Keratinocyte (primary cell): ENCODE measurements around the gene TCF21. TPM values are rescaled to one million over a fixed set of nuclear protein-coding genes. Genes with fewer than 3 reads are reported as not detected.

Experiments
- DNase-seq: peaks from one replicate; pipeline ENCODE4 v3.0.0-alpha.2; 2011; ENCODE audit warnings: low read depth, missing footprints, low spot score
- FAIRE-seq: peaks from 2 replicates; lab custom pipeline; 2011; peaks lifted over from hg19 to GRCh38; lab: Jason Lieb, UNC
- H2AFZ ChIP-seq: 2 replicates; pipeline ENCODE4 v1.6.0; 2012; ENCODE audit warnings: low read length, control low read depth, inconsistent platforms; ENCODE audit not compliant: control insufficient read depth
- H3K27ac ChIP-seq: 2 replicates; pipeline ENCODE4 v1.5.1; 2011; ENCODE audit warnings: low read length; ENCODE audit not compliant: control insufficient read depth, insufficient read depth
- H3K27me3 ChIP-seq: 3 replicates; pipeline ENCODE4 v1.6.0; 2011; ENCODE audit warnings: low read length; ENCODE audit not compliant: control insufficient read depth, insufficient read depth; ENCODE audit errors: extremely low read depth
- H3K36me3 ChIP-seq, 2 experiments: 2 replicates in 1 of 2; 3 replicates in 1 of 2; pipeline ENCODE4 v1.5.1; 2011; ENCODE audit warnings: low read length in 2 of 2, mild to moderate bottlenecking in 1 of 2; ENCODE audit not compliant: control insufficient read depth in 2 of 2, insufficient read depth in 2 of 2; ENCODE audit errors: extremely low read depth in 1 of 2
- H3K4me1 ChIP-seq: 3 replicates; pipeline ENCODE4 v1.5.1; 2011; ENCODE audit warnings: low read length; ENCODE audit not compliant: control insufficient read depth, insufficient read depth; ENCODE audit errors: extremely low read depth
- H3K4me2 ChIP-seq: 3 replicates; pipeline ENCODE4 v1.6.0; 2011; ENCODE audit warnings: low read depth, low read length; ENCODE audit not compliant: control insufficient read depth, insufficient read depth; ENCODE audit errors: extremely low read depth
- H3K4me3 ChIP-seq, 3 experiments: fragments of 200-600 bp in 1 of 3; sonication (generic) in 1 of 3; 2 replicates in 2 of 3; 3 replicates in 1 of 3; pipeline ENCODE4 v1.5.1; 2011 to 2016; ENCODE audit warnings: low read length in 3 of 3, mild to moderate bottlenecking in 3 of 3, control low read depth in 2 of 3, inconsistent platforms in 1 of 3, low read depth in 1 of 3, mixed read lengths in 1 of 3, mixed run types in 1 of 3, moderate library complexity in 1 of 3; ENCODE audit not compliant: control insufficient read depth in 2 of 3, insufficient read depth in 2 of 3; ENCODE audit errors: extremely low read depth in 1 of 3
- H3K79me2 ChIP-seq: 2 replicates; pipeline ENCODE4 v1.6.0; 2012; ENCODE audit warnings: low read length; ENCODE audit not compliant: control insufficient read depth, insufficient read depth
- H3K9ac ChIP-seq: 3 replicates; pipeline ENCODE4 v1.6.0; 2011; ENCODE audit warnings: low read length; ENCODE audit not compliant: control insufficient read depth, insufficient read depth; ENCODE audit errors: extremely low read depth
- H3K9me1 ChIP-seq: 3 replicates; pipeline ENCODE4 v1.6.0; 2011; ENCODE audit warnings: low read length; ENCODE audit not compliant: control insufficient read depth, insufficient read depth; ENCODE audit errors: extremely low read depth
- H3K9me3 ChIP-seq: 2 replicates; pipeline ENCODE4 v1.5.1; 2012; ENCODE audit warnings: low read depth, low read length; ENCODE audit not compliant: control insufficient read depth
- H4K20me1 ChIP-seq: 3 replicates; pipeline ENCODE4 v1.6.0; 2011; ENCODE audit warnings: low read length; ENCODE audit not compliant: control insufficient read depth, insufficient read depth; ENCODE audit errors: extremely low read depth
- EZH2 ChIP-seq: IDR thresholded peaks from one replicate; pipeline ENCODE4 v1.6.1; 2012; ENCODE audit warnings: inconsistent platforms, mild to moderate bottlenecking, low read length, moderate library complexity
- dilution Hi-C: fragments of 300-500 bp; cut with MboI; formaldehyde crosslinking; loops from one replicate; pipeline ENCODE4 v1.7.0; 2020; ENCODE audit warnings: low sequenced_read_pairs; ENCODE audit not compliant: extremely low pct_ligation_motif_present
- polyA plus RNA-seq, 5 experiments: library from polyadenylated mRNA; depleted of rRNA in 3 of 5; stranded (reverse) in 3 of 5; stranded (forward) in 1 of 5; unstranded in 1 of 5; fragments of >200 nt; gene quantifications; 1 replicate in 1 of 5; 2 replicates in 3 of 5; 3 replicates in 1 of 5; pipeline versions ENCODE4 v1.2.1 to v1.2.3, GENCODE V29; 2011 to 2012; ENCODE audit warnings: missing spikeins in 2 of 5, low read depth in 1 of 5, low replicate concordance in 1 of 5
- TF ChIP-seq, protein P1 (sequence below), 3 experiments: IDR thresholded peaks in 1 of 3; conservative IDR thresholded peaks in 1 of 3; optimal IDR thresholded peaks in 1 of 3; 2 replicates in 2 of 3; 3 replicates in 1 of 3; pipeline versions ENCODE3 to v1.5.1; 2011; ENCODE audit warnings: low read length in 3 of 3, mild to moderate bottlenecking in 3 of 3, moderate library complexity in 2 of 3, control low read depth in 1 of 3, inconsistent platforms in 1 of 3; ENCODE audit not compliant: insufficient read depth in 2 of 3; ENCODE audit errors: extremely low read depth in 1 of 3

Gene TCF21
- polyA plus RNA-seq, 1 donor (not counting 4 experiments of a cell fraction or from before 2014, with no cell fraction given), result not detected

DNA sequence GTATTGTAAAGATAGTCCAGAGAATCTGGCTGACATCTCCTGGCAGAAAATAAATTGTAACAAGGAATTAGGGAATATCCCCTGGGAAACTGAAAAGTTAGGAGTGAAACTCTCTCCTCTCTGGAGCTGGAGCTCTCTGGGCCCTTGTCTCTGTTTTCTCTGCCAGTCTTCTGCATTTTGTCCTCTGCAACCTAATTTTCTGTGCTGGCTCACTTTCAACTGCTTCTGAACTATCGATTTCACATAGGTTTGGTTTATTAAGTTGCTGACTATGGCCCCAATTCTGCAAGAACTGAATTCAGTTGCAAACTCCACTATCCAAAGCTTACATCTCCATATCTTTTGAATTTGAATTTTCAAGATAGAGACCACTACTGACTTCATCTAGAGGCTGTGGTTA is 9.3 kb downstream of the TCF21 start:
- no peak overlapping the region for H2AFZ ChIP-seq
- no peak overlapping the region for H3K27ac ChIP-seq
- no peak overlapping the region for H3K4me2 ChIP-seq
- dilution Hi-C loops, result loop anchor here (25.0 kb wide), 1 partner anchor 311 kb away; no protein-coding TSS in a partner anchor
- H3K9me3 ChIP-seq, result no peaks in the 10 kb centered on the region
- DNase-seq (no peak), FAIRE-seq (no peak)
- no peak overlapping the region for H3K9ac ChIP-seq
- TF ChIP-seq, protein P1, sequence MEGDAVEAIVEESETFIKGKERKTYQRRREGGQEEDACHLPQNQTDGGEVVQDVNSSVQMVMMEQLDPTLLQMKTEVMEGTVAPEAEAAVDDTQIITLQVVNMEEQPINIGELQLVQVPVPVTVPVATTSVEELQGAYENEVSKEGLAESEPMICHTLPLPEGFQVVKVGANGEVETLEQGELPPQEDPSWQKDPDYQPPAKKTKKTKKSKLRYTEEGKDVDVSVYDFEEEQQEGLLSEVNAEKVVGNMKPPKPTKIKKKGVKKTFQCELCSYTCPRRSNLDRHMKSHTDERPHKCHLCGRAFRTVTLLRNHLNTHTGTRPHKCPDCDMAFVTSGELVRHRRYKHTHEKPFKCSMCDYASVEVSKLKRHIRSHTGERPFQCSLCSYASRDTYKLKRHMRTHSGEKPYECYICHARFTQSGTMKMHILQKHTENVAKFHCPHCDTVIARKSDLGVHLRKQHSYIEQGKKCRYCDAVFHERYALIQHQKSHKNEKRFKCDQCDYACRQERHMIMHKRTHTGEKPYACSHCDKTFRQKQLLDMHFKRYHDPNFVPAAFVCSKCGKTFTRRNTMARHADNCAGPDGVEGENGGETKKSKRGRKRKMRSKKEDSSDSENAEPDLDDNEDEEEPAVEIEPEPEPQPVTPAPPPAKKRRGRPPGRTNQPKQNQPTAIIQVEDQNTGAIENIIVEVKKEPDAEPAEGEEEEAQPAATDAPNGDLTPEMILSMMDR (optimal IDR thresholded peaks at IDR 0.05 in 1 of 3, IDR thresholded peaks at IDR 0.05 in 1 of 3, conservative IDR thresholded peaks at IDR 0.05 in 1 of 3; ENCODE audit: extremely low read depth in 1 of 3, insufficient read depth in 2 of 3, low read length in 3 of 3), result no peak
- no peak for TF ChIP-seq EZH2
- no peak overlapping the region for H3K4me3 ChIP-seq
- no peaks in the 10 kb centered on the region for H3K9me1 ChIP-seq
- peaks cover under 1% of the 10 kb centered on the region for H4K20me1 ChIP-seq
- no peaks in the 10 kb centered on the region for H3K4me1 ChIP-seq
- no peaks in the 10 kb centered on the region for H3K36me3 ChIP-seq
- peaks cover 53% of the 10 kb centered on the region for H3K27me3 ChIP-seq
- H3K79me2 ChIP-seq, result no peaks in the 10 kb centered on the region

DNA sequence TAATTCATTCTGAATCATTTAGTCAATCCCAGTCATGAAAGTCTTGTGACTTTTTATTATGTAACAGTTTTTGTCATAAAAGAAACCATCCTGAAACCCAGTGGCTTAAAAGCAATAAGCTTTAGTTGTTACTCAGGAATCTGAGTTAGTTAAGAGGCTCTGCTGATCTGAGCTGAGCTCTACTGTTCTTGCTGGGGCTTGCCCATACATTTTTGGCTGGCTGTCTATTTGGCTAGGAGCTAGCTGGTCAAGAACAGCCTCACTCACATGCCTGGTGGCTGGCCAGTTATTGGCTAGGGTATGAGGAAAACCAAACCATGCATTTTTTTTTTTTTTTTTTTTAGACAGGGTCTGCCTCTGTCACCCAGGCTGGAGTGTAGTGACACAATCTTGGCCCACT is 10.6 kb downstream of the TCF21 start:
- DNase-seq, result no peak
- dilution Hi-C loops, result loop anchor here (25.0 kb wide), 1 partner anchor 312 kb away; no protein-coding TSS in a partner anchor

More for the DNA sequence above, 10.6 kb downstream of the TCF21 start:
- H3K4me3 ChIP-seq, result no peak overlapping the region
- no peak overlapping the region for H3K9ac ChIP-seq
- no peak overlapping the region for H2AFZ ChIP-seq
- TF ChIP-seq, protein P1 (optimal IDR thresholded peaks at IDR 0.05 in 1 of 3, IDR thresholded peaks at IDR 0.05 in 1 of 3, conservative IDR thresholded peaks at IDR 0.05 in 1 of 3; ENCODE audit: extremely low read depth in 1 of 3, insufficient read depth in 2 of 3, low read length in 3 of 3), result no peak
- no peak for TF ChIP-seq EZH2
- FAIRE-seq, result no peak
- no peaks in the 10 kb centered on the region for H3K79me2 ChIP-seq
- peaks cover 42% of the 10 kb centered on the region for H3K27me3 ChIP-seq
- no peak overlapping the region for H3K4me2 ChIP-seq
- no peaks in the 10 kb centered on the region for H4K20me1 ChIP-seq
- H3K9me3 ChIP-seq, result no peaks in the 10 kb centered on the region
- no peak overlapping the region for H3K27ac ChIP-seq
- no peaks in the 10 kb centered on the region for H3K4me1 ChIP-seq
- H3K9me1 ChIP-seq, result no peaks in the 10 kb centered on the region
- no peaks in the 10 kb centered on the region for H3K36me3 ChIP-seq
